GM19099 (cell line): ENCODE measurements around the gene ELOVL2.

Experiments
- POLR2A ChIP-seq: IDR thresholded peaks from 3 replicates; pipeline ENCODE4 v1.6.1; 2011; ENCODE audit warnings: low read depth; ENCODE audit not compliant: insufficient read length; ENCODE audit errors: extremely low read depth

Gene ELOVL2

DNA sequence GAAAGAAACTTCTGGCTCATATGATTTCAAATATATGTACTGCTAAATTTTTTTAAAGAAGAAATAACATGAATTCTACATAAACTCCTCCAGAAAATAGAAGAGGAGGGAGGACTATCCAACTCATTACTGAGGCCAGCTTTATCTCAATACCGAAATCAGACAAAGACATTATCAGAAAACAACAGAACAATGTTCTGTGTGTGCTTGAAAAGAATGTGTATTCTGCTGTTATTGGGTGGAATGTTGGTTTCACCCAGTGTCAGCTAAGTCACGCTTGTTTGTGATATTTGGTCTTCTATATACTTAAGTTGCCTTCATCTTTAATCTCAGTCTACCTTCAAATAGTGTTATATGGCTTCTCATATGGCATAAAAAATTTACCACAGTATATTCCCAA is 18.6 kb upstream of the ELOVL2 start:
- TF ChIP-seq POLR2A, result no peak

DNA sequence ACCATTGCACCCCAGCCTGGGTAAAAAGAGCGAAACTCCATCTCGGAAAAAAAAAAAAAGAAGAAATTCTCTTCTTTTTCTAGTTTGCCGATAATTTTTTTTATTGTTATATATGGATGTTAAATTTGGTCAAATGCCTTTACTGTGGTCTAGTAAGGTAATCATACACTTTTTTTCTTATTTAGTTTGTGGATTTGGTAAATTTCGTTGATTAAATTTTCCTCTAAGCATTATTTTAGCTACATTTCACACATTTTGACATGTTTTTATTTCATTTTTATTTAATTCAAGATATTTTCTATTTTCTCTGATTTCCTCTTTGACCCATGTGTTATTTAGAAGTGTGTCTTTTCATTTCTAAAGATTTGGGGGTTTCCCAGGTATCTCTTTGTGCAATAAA is 18.0 kb upstream of the ELOVL2 start:
- TF ChIP-seq POLR2A, result no peak

DNA sequence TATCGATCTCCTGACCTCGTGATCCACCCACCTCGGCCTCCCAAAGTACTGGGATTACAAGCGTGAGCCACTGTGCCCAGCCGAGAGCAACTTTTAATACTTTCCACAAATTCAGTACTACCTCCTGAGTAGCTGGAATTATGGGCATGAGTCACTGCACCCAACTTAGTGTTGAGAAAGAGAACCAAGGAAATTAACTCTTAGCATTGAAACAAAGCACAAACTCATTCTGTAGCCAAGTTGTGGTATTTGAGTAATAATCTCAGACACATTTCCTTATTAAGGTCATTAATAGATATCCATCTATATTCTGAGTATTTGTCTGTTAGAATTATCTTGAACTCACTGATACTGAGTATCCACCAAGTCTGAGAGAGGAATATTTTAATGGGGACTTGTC is 14.3 kb upstream of the ELOVL2 start:
- TF ChIP-seq POLR2A, result no peak

DNA sequence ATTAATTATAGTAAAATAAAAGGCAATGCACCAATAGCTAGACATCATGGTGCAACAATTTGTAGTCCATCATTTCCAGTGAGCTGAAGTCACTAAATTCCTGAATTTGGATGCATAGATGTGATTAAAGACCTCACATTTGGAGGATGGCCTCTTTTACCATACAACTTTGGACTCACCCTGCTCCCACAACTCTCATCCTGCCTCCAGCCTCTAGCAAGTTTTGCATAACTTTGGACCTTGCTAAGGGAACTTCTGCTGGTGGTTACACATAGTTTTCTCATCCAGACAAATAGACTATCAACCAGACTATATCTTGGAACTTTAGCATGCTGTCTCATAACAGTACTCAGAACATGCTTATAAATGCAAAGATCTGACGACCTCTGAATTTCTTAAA is 12.8 kb upstream of the ELOVL2 start:
- TF ChIP-seq POLR2A, result no peak

DNA sequence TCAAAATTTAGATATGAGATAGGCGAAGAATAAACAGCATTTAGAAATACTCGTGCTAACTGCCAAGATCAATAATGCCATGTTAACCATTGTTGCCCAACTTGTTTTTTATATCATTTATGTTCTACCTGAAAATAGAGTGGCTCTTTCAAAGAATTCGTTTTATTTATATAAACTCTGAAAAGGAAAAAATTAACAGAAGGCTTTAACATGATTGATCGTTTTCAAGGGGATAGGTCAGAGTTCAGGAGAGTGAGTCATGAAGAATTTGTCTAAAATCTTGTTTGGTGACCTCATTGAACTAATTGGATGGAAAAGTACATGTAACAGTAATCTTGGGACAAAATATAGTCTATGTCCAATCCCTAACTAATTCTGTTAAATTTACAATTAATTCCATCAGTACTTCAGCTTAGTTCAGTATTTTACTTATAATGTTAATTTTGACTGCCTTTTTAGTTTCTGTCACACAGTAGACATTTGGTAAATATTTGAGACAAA is 11.1 kb upstream of the ELOVL2 start:
- TF ChIP-seq POLR2A, result no peak

DNA sequence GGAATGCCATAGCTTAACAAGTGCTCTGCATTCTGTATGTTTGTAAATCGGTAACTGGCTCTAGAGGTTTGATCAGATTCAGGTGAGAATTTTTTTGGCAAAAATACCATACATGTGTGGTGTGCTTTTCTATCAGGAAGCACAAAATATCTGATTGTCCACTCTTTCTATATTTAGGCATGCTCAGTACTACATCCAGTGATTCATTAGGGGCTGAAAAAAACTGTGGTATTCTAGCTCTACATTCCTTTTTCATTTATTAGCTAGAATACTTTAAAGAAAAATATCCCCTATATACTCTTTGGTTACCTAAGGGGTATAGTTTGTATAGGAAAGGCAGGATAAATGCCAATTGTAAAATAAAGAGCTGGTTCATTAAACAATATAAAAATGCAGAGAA is 10.6 kb upstream of the ELOVL2 start:
- TF ChIP-seq POLR2A, result no peak

DNA sequence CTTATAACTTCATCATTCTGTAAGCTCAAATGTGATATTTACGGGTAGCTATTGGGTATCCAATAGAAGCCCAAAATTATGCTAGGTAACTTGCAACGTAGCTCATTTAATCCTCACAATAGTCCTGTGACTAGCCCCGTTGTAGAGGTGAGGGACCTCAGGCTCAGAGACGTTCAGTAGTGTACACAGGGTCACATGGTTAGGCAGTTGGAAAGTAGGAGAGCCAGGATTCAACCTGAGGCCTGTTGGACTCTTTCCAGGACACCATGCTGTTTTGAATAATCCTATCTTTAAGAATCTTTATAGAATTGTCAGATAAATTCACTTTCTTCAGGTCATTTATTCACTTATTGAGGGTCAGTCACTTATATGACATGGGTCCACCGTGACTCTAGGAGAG is 9.2 kb upstream of the ELOVL2 start:
- no peak for TF ChIP-seq POLR2A

DNA sequence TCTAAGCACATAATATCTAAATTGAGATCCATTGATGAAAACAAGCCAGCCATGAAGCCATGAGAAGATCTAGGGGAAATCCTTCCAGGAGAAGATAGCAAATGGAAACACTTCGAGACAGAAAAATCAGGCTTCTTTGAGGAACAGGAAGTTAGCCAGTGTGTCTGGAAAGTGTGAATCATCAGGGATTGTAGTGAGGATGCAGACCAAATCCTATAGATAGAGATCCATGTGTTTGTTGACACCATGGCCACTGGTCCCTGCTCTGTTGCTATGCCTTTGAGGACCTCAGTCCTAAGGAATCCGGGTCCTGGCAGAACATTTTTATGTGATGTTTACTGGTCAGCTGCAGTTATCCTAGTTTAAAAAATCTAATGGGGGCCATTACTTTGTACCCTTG is 6.6 kb upstream of the ELOVL2 start:
- TF ChIP-seq POLR2A, result no peak

DNA sequence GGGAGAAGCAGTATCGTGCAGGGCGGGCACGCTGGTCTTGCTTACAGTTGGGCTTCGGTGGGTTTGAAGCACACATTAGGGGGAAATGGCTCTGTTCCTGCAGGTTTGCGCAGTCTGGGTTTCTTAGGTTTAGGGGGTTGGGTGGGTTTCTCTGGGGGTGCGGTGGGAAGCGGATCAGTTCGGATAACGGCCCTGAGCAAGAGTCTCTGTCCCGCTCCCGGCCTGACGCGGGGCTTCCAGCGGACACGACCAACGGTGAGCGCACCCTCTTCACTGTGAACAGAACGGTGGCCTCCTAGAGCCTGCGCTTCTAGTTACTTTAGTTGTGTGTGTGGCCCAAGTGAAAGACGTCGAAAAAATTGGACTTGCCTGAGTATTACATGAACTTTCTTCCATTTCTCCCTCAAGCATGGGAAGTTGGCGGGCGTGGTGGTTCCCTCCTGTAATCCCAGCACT is 635 bp upstream of the ELOVL2 start:
- TF ChIP-seq POLR2A, result no peak

DNA sequence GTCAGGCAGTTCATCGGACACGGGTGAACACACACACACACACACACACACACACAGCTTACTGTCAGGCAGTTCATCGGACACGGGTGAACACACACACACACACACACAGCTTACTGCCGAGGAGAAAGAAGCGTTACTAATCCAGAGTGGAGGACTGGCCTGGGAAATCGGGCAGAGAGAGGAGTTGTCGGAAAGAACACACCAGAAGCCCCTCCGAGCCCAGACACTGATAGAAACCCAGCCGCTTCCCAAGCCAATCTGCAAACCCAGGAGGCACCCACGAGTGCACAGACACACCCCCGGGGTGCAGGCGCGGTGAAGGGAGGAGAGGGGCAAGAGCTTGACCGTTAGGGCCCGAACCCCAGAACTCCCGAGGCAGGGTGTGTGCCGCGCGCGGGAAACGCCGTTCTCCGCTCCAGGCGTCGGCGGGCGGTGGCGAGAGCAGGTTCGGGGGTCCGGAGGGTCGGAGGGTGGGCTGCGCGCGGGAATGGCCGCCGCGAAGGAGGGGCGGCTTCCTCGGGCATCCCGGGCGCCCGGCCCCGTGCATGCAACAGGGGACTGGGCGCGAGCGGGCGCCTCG is 636 bp downstream of the ELOVL2 start:
- TF ChIP-seq POLR2A, result no peak

DNA sequence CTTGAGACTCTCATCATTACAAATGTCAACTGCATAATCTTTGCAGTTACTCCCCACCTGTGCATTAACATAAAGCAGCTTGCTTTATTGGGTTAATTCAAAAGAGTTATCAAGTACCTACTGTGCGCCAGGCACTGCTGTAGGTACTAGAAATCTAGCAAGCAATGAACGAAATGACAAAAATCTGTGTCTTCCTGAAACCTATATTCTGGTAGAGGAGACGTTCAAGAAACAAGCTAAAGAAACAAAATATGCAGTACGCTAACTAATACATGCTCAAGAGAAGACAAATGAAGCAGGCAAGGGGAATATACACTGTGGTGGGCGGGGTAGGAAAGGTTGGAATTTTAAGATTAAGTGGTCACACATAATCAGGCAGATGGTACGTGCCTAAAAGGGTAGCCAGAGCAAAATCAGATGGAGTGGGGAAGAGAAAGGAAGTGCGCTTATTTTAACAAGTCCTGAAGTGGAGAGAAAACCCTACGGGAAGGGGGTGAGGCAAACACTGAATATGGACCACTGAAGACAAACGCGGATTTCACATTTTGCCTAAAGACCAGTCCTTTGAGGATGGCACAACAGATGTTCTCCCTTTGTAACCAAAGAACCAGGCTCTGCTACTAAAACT is 1.2 kb downstream of the ELOVL2 start:
- TF ChIP-seq POLR2A, result no peak

DNA sequence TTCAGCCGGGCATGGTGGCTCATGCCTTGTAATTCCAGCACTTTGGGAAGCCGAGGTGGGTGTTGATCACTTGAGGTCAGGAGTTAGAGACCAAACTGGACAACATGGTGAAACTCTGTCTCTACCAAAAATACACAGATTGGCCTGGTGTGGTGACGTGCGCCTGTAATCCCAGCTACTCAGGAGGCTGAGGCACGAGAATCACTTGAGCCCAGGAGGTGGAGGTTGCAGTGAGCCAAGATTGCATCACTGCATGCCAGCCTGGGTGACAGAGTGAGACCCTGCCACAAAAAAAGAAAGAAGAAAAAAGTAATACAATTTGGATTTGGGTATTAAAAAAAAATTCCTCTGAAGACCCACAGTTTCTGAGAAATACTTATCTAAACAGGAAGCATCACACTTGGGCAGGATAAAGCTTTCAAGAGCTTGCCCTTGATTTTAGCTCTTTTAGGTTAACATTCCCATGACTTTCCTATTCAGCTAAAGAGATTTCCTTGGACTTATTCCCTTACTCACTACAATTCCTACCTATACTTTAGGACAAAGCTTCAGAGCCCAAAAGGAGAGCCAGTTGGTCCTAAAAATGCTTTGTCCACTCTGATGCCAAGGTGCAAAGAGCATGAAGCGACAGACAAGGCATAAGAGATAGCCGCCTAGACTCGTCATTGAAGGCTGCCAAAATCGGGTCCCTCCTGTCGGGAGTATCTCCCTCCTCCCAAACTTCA is 1.9 kb downstream of the ELOVL2 start:
- TF ChIP-seq POLR2A, result no peak

DNA sequence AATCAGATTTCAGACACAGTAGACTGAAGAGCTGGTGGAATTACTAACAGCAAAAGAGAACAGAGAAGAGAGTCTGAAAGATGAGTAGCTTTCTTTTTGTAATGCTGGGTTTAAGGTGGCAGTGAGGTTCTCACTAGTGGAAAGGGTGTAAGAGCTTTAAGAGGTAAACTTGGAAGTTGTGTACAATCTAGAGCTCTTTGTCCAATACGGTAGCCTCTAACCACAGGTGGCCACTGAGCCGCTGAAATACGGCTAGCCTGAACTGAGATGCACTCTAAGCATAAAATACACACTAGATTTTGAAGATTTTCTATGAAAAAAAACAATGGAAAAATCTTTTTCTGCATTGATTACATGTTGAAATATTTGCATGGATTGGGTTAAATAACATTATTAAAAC is 4.0 kb downstream of the ELOVL2 start:
- no peak for TF ChIP-seq POLR2A

DNA sequence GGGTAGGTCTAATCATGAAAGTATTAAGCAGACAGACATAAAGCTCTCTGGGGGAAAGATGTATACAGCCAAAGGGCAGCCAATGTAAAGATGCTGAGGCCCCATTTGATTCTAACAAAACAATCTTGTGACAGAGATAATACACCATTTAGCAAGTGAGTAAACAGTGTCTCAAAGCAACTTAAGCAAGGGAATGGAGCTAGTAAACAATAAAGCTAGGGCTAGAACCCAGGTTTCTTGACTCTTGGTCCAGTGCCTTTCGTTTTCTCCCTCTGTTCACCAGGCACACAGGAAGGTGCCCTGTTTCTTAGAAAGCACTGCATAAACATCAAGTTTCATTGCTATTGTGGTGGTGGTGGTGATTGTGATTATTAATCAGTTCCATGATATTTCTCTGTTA is 5.1 kb downstream of the ELOVL2 start:
- no peak for TF ChIP-seq POLR2A

DNA sequence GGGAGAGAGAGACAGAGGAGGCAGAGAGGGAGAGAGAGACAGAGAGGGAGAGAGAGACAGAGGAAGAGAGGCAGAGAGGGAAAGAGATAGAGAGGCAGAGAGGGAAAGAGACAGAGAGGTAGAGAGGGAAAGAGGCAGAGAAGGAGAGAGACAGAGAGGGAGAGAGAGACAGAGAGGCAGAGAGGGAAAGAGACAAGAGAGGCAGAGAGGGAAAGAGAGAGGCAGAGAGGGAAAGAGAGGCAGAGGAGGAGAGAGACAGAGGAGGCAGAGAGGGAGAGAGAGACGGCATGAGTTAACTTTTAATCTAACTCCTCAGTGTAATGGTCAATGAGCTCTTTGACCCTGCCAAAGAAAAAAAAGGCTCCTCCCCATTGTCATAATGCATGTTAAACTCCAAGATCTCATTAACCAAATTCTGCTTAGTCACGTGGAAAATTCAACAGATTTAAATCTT is 7.1 kb downstream of the ELOVL2 start:
- TF ChIP-seq POLR2A, result no peak

DNA sequence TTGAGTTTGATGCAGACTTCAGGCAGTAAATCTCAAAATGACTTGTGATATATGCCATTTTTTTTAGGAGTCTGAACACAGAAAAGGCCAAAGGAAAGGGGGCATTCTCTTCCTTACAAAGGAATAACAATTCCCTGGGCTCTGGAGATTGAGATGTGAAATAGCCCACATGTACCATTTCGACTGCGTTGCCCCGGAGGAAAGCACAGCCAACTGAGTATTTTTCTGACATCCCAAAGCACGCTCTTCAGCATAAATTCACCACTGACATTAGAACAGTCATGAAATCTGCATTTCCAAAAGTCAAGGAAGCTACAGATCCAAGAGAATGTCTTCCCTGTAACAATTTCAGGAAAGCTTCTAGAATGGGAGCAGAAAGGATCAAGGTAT is 7.8 kb downstream of the ELOVL2 start:
- TF ChIP-seq POLR2A, result no peak
